Mesenteric fat pad (tissue), 1 donor: ENCODE data around the gene CCL18. TPM values are rescaled to one million over a fixed set of nuclear protein-coding genes. Genes with fewer than 3 reads are reported as not detected.
"Not testable (repeated sequence)": the region's sequence is repeated elsewhere in the genome, so short reads cannot be mapped to it uniquely, and the experiment has no call there.

Experiments used
- DNase-seq: peaks from one replicate; pipeline ENCODE4 v3.0.0-alpha.2; 2020; ENCODE audit warnings: low spot score
- long read RNA-seq: library from polyadenylated mRNA; unstranded; transcript quantifications from one replicate; pipeline ENCODE4 v2.0.0, GENCODE V29; 2020
- total RNA-seq: library from RNA; stranded (reverse); fragmentation: NEBNext Ultra II Directional; extraction: Animal tissue kit (Norgen Biotek cat#: 25700); gene quantifications from one replicate; pipeline ENCODE4 v1.2.1, GENCODE V29; 2021
- donor health status: DM: yes; HTN: yes; CAD: no.

CCL18 gene
- total RNA-seq: 51.9 TPM
- long read RNA-seq, transcript CCL18-201 (3 exons, 1,324 nt): major isoform, 5 of 6 reads
- long read RNA-seq, partial matches to known transcripts: 1 of 6 reads
- long read RNA-seq, other reads (novel, unspliced or antisense): 0 of 6 reads

GRCh38 chr17:36063786-36064541, at the start of gene CCL18:
Gene CCL18, plus strand, starts transcription at chr17:36064272. Its CDS starts 71 bp downstream, at chr17:36064343.
- DNase-seq: no peak

DNA sequence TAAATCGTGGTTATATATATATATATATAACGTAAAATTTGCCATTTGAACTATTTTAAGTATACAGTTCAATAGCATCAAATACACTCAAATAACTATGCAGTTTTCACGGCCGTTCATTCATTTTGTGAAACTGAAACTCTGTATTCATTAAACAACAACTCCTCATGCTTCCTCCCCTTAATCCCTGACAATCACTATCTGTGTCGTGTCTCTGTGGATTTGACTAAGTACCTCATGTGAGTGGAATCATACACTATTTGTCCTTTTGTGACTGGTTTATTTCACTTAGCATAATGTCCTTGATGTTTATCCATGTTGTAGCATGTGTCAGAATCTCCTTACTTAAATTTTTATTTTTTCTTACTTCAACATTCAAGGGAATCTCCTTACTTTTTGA, 49.1 kb upstream of the CCL18 start:
- DNase-seq: no peak

DNA sequence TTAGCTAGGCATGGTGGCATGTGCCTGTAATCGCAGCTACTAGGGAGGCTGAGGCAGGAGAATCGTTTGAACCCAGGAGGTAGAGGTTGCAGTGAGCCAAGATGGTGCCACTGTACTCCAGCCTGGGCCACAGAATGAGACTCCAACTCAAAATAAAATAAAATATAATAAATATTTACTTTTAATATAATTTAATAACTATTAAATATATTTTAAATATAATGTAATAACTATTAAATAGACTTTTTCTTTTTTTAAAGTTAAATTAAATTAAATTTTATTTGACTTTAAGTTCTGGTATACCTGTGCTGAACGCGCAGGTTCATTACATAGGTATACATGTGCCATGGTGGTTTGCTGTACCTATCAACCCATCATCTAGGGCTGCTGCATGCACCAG, 48.2 kb upstream of the CCL18 start:
- DNase-seq: not testable (repeated sequence)

GRCh38 chr17:36016555-36016954, 47.5 kb upstream of the CCL18 start:
- no peak for DNase-seq

DNA sequence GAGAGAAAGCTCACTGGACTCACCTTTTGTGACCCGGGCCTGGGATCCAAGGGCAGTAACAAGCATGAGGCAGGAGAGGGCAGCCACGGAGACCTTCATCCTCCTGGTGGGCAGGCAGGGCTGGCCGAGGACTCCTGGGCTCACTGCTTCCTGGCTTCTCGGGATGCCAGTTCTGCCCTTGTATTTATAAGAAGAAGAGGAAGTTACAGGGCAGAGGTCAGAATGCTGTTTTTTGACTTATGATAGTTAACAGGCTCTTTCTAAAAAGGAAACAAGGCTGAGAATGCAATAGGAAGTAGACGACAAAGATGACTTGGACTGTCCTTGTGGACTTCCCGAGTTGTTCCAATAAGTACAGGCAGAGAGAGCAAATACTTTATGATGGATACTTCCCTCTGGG, 46.3 kb upstream of the CCL18 start, which contains the start of gene CCL23:
TSS of gene CCL23 (minus strand) at position 174 of the 400 bp plus-strand sequence. CDS start at position 99, 75 bp downstream.
- no peak for DNase-seq

GRCh38 chr17:36019423-36019822, 44.6 kb upstream of the CCL18 start:
- no peak for DNase-seq

DNA sequence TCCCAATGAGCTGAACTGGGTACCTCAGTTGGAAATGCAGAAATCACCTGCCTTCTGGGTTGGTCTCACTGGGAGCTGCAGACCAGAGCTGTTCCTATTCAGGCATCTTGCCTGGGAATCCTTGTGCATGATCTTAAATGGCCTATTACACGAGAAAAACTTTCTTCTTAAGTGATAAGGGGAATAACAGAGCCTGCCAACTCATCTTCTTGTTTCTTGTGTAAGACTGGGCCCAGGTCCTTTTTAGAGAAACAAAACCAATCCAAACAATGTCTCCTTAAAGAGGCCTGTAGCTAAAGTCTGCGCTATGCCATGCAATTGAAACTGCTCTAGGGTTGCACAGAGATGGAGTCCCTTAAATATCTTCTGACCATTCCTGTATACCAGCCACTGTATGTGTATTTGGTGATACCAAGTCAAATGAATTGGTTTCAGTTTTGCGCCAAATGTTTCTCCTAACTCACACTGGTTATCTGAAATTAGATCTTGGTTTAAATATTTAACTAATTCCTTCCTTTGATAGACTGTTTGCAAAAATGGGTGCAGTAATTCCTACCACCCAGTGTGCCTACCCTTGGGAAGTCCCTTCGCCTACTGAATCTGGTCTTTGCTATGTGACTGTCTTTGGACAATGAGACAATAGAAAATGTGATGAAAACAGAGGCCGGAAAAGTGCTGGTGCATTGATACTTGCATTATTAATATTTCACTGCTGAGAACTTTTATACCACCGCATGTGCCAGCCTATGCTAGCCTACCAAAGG, 39.8 kb upstream of the CCL18 start:
- no peak for DNase-seq

DNA sequence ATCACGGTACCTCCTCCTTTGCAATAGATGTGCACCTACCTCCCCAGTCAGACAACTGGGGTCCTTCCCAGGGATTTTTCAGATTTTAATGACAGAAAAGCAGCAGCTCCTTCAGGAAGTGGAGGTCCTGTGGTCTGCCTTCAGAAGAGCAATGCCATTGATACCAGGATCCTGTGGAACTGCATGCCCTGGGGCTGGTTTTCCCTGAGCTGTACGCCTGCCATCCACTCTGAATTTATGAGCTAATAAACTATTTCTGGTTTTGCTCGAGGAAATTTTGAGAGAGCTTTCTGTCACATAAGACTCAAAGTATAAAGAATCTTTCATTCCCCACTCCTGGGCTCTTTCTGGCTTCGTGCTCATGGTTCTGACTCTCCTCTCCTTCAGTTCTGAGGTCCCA, 36.3 kb upstream of the CCL18 start:
- DNase-seq: no peak

DNA sequence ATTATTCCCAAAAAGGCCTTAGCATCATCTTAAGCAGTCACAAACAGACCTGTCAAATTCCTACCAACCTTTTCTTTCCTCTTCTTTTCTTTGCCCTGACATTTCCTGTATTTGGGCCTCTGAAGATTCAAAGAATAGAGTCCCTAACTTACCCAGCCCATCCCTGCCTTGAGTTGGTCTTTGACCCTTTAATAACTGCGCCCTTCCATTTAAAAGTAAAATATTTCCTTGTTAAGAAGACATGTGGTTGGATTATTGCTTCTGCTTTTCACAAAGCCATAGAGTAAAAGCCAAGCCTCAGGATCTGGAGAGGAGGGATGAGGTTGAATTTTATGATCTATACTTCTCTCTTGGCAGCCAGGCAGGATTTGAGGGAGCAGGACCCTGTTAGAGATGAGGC, 33.1 kb upstream of the CCL18 start:
- DNase-seq: no peak

DNA sequence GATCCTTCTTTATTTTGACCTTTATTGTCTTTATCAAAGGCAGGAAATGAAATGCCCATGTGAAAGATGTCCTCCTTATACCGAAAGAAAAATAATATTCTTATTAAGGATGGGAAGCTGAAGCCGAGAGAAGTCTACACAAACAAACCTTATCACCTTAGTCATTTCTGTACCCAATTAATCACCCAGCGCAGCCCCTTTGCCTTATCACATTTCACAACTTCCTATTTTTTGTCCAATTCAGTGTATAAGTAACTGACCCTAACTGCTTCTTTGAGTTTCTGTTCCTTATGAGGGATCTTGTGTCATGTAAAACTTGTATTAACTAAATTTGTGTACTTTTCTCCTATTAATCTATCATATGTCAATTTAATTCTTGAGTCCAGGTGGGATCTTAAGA, 29.9 kb upstream of the CCL18 start:
- DNase-seq: no peak

- DNase-seq: no peak
Observed at GRCh38 chr17:36036235-36036634, 27.8 kb upstream of the CCL18 start.

- no peak for DNase-seq
Observed at GRCh38 chr17:36048066-36048465, 16.0 kb upstream of the CCL18 start.

DNA sequence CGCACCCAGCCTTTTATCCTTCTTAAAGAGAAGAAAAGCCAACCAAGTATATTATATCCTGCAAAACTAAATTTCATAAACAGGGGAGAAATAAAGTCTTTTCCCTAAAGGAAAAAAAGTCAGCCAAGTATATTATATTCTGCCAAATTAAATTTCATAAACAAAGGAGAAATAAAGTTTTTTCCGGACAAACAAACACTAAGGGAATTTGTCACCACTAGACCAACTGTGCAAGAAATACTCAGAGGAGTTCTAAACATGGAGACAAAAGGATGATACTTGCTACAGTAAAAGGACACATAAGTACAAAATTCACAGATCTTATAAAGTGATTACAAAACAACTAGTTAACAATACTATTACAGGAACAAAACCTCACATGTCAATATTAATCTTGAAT, 14.4 kb upstream of the CCL18 start:
- no peak for DNase-seq

DNA sequence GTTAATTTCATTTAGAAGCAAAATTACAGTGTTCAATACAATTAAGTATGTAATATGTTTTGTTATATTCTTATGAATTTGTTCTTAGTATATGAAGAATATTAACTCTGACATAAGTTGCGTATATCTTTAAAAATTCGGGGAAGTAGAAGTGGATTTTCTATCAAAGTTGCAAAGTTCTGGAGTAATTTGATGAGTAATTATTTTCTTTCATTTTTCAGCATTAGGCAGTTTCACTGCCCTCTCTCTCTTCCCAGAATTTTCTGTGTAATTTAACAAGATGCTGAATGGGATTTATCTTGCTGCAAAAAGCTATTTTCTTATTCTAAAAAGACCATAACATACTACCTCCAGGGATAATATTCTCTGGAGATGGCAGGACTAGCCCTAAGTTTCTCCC, 8.9 kb upstream of the CCL18 start:
- DNase-seq: no peak

GRCh38 chr17:36055921-36056520, 8.1 kb upstream of the CCL18 start:
- DNase-seq: no peak

DNA sequence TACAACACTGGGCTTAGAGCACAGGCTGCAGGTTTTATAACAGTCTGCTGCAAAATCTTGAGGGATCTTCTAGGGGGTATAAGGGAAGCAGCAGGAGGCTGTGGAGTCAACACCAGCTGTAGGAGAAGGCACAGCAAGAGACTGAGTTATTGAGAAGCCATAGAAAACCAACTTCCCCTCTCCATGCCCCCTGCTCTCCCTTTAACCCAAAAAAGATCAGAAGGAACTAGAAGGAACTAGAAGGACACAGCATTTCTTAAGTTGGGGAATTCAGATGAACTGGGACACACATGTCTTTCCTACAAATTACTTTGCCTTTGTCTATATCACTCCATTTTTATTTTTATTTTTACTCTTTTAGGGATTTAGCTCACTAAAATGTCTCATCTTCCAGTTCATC, 6.2 kb upstream of the CCL18 start:
- DNase-seq: no peak

DNA sequence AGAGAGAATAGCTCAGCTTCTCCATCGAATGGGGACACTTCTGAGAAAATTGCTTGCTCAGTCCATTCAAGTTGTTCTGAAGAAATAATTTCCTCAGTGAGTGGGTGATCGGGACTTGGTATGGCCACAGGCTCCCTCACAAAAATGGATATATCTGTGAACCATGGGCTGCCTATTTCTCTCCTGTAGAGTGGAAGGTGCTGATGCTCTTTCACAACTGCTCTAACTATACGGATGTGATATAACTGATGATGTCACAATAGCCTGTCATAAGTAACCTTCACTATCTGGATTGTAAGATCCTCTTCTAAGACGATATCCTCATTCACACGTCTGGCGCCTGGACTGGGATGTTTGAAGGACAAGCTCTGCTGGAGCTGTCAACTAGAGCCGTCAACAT, 4.7 kb upstream of the CCL18 start:
- DNase-seq: no peak

DNA sequence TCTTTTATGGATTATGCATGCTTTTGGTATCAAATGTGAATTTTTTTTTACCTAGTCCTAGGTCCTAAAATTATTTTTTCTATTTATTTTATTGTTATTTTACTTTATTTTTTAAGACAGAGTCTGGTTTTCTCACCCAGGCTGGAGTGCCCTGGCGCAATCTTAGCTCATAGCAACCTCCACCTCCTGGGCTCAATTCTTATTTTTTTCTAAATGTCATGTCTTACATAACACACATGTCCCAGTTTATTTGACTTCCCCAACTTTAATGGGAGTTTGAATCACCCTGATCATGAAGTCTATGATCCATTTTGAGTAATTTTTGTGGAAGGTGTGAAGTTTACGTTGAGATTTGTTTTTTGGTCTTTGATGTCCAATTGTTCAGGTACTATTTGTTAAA, 3.3 kb upstream of the CCL18 start:
- no peak for DNase-seq

DNA sequence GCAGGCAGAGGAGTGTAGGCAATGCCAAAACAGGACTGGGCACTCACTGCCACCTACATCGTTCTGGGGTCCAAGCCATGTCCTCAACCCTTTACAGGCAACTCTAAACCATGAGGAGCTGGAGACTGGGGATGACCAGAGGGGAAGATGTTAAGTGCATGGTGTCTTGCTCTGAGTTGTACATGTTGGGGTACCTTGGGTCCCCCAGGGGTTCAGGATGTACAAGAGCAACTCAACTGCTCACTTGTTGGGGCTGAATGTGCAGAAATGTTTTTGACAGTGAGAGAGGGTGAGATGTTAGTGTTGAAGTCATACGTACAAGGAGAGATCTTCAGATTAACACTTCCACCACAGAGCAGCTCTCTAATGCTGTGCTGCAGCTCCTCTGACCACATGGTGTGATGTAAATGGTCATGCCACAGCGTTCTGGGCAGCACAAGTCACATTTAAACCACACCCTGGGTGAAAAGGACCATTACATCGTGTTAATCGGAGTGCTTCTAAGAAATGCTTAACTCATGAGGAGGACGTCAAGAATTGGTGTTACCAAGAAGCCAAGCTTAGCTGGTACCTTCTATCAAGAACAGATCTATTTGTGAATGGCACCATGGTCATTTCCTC, 2.4 kb downstream of the CCL18 start:
- no peak for DNase-seq

- no peak for DNase-seq
Observed at GRCh38 chr17:36068524-36068923, 4.5 kb downstream of the CCL18 start.

- no peak for DNase-seq
Observed at GRCh38 chr17:36069136-36069535, 5.1 kb downstream of the CCL18 start.

GRCh38 chr17:36070427-36070826, 6.4 kb downstream of the CCL18 start:
- DNase-seq: no peak
